ENCODE measurements around the gene RBP4.

The RBP4 gene

GRCh38 chr10:93596539-93596938 lies 4.5 kb downstream of the RBP4 start:
- in situ Hi-C loops (cut with MboI; ENCODE audit: low sequenced_read_pairs): no loop called here

GRCh38 chr10:93595378-93596161 lies 5.5 kb downstream of the RBP4 start:
- in situ Hi-C loops (cut with MboI; ENCODE audit: low sequenced_read_pairs): no loop called here

- in situ Hi-C loops (cut with MboI; ENCODE audit: low sequenced_read_pairs): no loop called here
These were observed 6.5 kb downstream of the RBP4 start for GRCh38 chr10:93594518-93594917.

GRCh38 chr10:93593749-93594148 lies 7.3 kb downstream of the RBP4 start:
- in situ Hi-C loops (cut with MboI; ENCODE audit: low sequenced_read_pairs): no loop called here

GRCh38 chr10:93593254-93593653 lies 7.8 kb downstream of the RBP4 start:
- in situ Hi-C loops (cut with MboI; ENCODE audit: low sequenced_read_pairs): no loop called here

GRCh38 chr10:93591065-93591808 lies 9.8 kb downstream of the RBP4 start:
- in situ Hi-C loops (cut with MboI; ENCODE audit: low sequenced_read_pairs): no loop called here

GRCh38 chr10:93590638-93591037 lies 10.4 kb downstream of the RBP4 start:
- in situ Hi-C loops (cut with MboI; ENCODE audit: low sequenced_read_pairs): no loop called here

GRCh38 chr10:93589648-93590562 lies 11.1 kb downstream of the RBP4 start:
- in situ Hi-C loops (cut with MboI; ENCODE audit: low sequenced_read_pairs): no loop called here

- in situ Hi-C loops (cut with MboI; ENCODE audit: low sequenced_read_pairs): no loop called here
These were observed 16.6 kb downstream of the RBP4 start for GRCh38 chr10:93584445-93584844.

GRCh38 chr10:93580828-93581227 lies 20.2 kb downstream of the RBP4 start:
- in situ Hi-C loops (cut with MboI; ENCODE audit: low sequenced_read_pairs): no loop called here

GRCh38 chr10:93579985-93580711 lies 20.9 kb downstream of the RBP4 start:
- in situ Hi-C loops (cut with MboI; ENCODE audit: low sequenced_read_pairs): no loop called here

- in situ Hi-C loops (cut with MboI; ENCODE audit: low sequenced_read_pairs): no loop called here
These were observed 21.9 kb downstream of the RBP4 start for GRCh38 chr10:93579089-93579488.

GRCh38 chr10:93577565-93577964 lies 23.5 kb downstream of the RBP4 start:
- in situ Hi-C loops (cut with MboI; ENCODE audit: low sequenced_read_pairs): no loop called here

- in situ Hi-C loops (cut with MboI; ENCODE audit: low sequenced_read_pairs): no loop called here
These were observed 24.1 kb downstream of the RBP4 start for GRCh38 chr10:93576888-93577287.

- in situ Hi-C loops (cut with MboI; ENCODE audit: low sequenced_read_pairs): no loop called here
These were observed 27.1 kb downstream of the RBP4 start for GRCh38 chr10:93573924-93574323.

- in situ Hi-C loops (cut with MboI; ENCODE audit: low sequenced_read_pairs): no loop called here
These were observed 27.8 kb downstream of the RBP4 start for GRCh38 chr10:93573051-93573909.

GRCh38 chr10:93572606-93573005 lies 28.4 kb downstream of the RBP4 start:
- in situ Hi-C loops (cut with MboI; ENCODE audit: low sequenced_read_pairs): no loop called here

GRCh38 chr10:93570383-93570782 lies 30.7 kb downstream of the RBP4 start:
- in situ Hi-C loops (cut with MboI; ENCODE audit: low sequenced_read_pairs): no loop called here

GRCh38 chr10:93568105-93568390 lies 33.0 kb downstream of the RBP4 start:
- in situ Hi-C loops (cut with MboI; ENCODE audit: low sequenced_read_pairs): no loop called here

Data from hTERT RPE-1 (cell line).